ENCODE measurements around the gene LEKR1.

LEKR1 gene

GRCh38 chr3:157086775-157087174 is 260.6 kb downstream of the LEKR1 start:
- DNase-seq: no peak

- no peak for DNase-seq
Measured at GRCh38 chr3:157087373-157087772, 261.2 kb downstream of the LEKR1 start.

DNA sequence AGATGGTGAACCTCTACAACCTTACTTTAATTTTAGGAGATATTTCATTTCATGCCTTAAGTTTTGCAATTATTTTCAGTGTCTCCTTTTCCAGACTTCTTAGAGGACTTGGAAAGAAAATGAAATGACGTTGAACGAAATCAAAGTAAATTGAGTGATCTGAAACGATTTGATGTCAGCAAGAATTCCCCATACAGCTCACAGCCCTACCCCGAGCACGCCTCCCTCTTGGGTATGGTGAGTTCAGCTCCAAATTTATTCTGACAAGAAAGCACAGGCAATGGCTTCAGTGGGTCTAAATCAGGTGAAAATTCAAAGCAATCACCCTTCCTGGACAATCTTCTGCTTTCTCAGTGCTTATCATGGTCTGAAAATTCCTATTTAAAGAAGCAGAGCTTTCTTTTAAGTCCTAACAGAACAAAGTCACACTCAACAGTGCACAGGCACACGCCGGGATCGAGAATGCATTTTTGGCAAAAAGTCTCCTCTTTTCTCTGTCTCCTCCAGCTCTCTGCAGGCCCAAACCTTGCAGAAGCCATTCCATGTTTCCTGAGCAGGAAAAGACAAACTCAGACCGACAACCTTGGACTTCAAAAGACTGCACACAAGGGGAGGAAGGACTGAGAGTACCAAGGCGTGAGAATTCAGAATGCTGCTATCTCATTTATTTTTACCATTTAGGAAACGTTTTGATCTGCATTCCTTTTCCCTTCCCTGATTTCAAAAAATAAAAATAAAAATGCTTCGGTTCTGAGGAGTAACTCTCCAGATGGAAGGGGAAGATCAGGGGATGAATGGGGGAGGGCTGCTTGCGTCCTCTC is 261.8 kb downstream of the LEKR1 start:
- no peak for DNase-seq

- no peak for DNase-seq
Measured at GRCh38 chr3:157088601-157089454, 262.7 kb downstream of the LEKR1 start.

- no peak for DNase-seq
Measured at GRCh38 chr3:157089455-157090221, 263.5 kb downstream of the LEKR1 start.

GRCh38 chr3:157091083-157091833 is 265.1 kb downstream of the LEKR1 start:
- no peak for DNase-seq

DNA sequence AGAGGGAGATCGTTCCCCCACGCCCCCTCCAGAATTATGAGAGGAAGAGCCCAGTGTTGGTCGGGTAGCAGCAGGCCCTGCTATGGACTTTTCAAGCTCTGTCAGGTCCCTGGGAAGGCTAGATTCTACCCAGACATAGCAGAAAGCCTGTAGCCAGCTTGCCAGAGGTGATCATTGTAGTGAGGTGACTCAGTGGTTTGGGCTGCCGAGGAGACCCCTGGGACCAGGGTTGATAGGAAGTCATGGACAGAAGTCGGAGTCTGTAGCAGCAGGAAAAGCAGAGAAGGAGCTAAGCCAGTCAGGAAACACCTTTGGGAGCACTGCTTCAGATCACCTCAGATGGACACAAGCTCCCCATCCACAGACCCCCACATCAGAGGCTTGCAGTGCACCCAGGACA is 266.1 kb downstream of the LEKR1 start:
- DNase-seq: no peak

DNA sequence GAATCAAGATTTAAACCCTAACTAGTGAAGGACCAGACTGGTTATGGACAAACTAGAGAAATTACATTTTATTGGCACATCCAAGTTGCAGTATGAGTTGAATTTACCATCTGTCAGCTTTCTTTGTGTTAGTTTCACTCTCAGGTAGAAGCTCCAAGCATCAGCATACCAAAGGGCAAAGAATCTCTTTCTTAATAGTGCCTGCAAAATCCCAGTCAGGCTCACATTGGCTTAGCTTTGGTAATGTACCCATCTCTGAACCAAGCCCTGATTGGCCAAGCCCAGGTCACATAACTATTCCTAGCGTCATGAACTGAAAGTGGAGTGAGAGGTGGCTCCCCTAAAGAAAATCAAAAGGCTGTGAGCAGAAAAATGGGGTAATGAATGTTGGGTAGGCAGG is 266.9 kb downstream of the LEKR1 start:
- no peak for DNase-seq

DNA sequence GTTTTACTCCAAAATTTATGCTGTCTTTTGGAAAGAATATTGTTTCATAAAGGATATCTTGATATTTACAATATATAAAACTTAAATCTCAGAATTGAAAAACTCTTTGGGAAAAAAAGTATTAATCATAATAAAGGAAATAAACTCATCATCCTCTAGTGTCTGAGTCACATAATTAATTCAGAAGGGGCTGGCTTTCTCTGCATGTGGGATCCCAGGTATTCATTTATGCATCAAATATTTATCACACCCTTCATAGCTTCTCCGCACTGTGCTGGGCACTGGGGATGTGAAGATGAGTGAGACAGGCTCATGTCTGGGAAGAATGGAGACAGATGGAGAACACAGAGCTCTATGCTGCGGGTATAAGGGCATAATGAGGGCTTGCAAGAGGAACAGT is 268.1 kb downstream of the LEKR1 start:
- no peak for DNase-seq

DNA sequence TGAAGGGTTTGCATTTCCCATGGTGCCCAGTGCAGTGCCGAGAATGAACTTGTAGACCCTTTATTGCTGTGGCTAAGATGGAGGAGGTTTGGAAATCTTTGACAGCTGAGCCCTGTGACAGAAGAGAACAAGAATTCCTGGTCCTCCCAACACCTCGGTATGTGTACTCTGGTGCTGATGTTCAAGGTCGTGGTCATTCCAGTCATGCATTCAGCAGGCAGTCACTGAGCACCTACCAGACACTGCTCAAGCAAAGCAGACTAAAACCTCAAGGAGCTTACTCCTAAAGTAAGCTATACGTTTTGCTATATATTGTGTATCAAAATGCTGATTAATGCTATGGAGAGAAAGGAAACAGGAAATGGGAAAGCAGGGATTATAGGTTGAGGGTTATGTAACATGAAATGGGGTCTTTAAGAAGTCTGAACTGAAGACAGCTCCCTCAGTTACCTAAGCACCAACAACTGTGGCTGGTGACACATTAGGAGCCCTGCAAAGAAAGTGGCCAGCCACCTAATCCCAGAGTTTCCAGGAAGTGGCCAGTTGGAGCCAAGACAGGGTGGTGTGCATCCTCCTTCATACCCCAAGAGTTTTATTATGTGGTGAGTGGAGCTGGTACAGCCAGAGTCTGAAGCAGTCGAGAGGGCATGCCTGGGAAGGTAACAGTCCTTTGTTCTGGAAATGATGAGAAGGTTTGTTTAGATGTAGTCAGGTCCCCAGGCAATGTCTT is 268.8 kb downstream of the LEKR1 start:
- DNase-seq: no peak
